Measurements from ENCODE around the gene PDE3B.

DNA sequence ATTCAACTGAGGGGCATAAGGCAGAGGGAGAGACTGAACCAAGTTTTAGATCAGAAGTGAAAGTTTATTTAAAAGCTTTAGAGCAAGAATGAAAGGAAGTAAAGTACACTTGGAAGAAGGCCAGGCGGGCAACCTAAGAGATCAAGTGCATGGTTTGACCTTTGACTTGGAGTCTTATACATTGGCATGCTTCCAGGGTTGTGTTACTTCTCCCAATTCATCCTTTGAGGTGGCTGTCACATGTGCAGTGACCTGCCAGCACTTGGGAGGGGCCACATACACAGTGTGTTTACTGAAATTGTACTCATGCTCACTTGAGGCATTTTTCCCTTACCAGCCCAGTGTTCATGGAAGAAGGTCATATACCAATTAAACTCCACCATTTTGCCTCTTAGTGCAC, 218.1 kb downstream of the PDE3B start:
- TF ChIP-seq POLR2A (IDR thresholded peaks at IDR 0.05): no peak
- no peak for TF ChIP-seq CTCF (IDR thresholded peaks at IDR 0.05)
- TF ChIP-seq POLR2AphosphoS5 (IDR thresholded peaks at IDR 0.05): no peak

Measured in prostate gland (tissue), 2 donors.